HL-60 (cell line): ENCODE data around the gene MGAT4A.

ENCODE experiments used
- DNase-seq, 2 experiments: peaks; one replicate each; pipeline ENCODE4 v3.0.0-alpha.2; 2010 to 2020; ENCODE audit warnings: low read depth in 1 of 2, low spot score in 1 of 2
- H3K27ac ChIP-seq: fragments of 250-450 bp; sonication (Bioruptor Pico); replicated peaks from 2 replicates; pipeline ENCODE4 v1.5.1; 2020; ENCODE audit warnings: mild to moderate bottlenecking, moderate library complexity
- H3K27me3 ChIP-seq: fragments of 250-450 bp; sonication (Bioruptor Pico); 2 replicates; pipeline ENCODE4 v1.5.1; 2021; ENCODE audit warnings: mild to moderate bottlenecking, moderate library complexity; ENCODE audit not compliant: insufficient read depth, poor library complexity, severe bottlenecking
- H3K4me3 ChIP-seq: replicated peaks from 2 replicates; pipeline ENCODE4 v1.5.1; 2011; ENCODE audit warnings: mild to moderate bottlenecking, control low read depth, low read length; ENCODE audit not compliant: insufficient read depth
- GABPA ChIP-seq: IDR thresholded peaks from 2 replicates; pipeline ENCODE4 v1.6.1; 2012; ENCODE audit warnings: low read depth
- POLR2AphosphoS5 ChIP-seq: IDR thresholded peaks from 2 replicates; pipeline ENCODE4 v1.6.1; 2012; ENCODE audit warnings: low read depth
- REST ChIP-seq: IDR thresholded peaks from 2 replicates; pipeline ENCODE4 v1.6.1; 2012; ENCODE audit warnings: low read depth; ENCODE audit not compliant: insufficient replicate concordance
- SPI1 ChIP-seq: IDR thresholded peaks from 2 replicates; pipeline ENCODE4 v1.6.1; 2012; ENCODE audit warnings: low read depth, mild to moderate bottlenecking, borderline replicate concordance
- TF ChIP-seq, protein P1 (sequence below): IDR thresholded peaks from one replicate; pipeline ENCODE4 v1.5.1; 2011; ENCODE audit warnings: low read length, control low read depth, inconsistent platforms; ENCODE audit not compliant: insufficient read depth

MGAT4A gene

DNA sequence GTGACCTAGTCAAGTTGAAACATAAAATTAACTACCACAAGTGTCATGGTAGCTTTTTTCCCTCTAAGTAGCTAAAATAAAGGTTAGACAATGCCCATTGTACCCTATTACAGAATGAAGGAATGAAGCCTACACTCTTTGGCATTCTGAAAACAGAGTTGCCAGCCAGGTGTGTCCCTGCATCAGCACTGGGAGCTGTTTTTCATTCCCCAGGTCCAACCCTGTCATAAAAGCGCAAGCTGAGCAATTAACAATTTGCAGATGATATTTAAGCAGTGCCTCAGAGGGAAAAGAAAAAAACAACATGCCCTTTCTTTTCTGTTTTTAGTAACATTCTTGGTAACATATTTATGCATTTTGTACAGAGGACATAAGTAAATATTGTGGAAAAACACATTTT lies 46.8 kb upstream of the MGAT4A start:
- no peak for TF ChIP-seq REST
- TF ChIP-seq POLR2AphosphoS5 = no peak
- no peak for TF ChIP-seq GABPA
- TF ChIP-seq SPI1 = no peak
- TF ChIP-seq, protein P1, sequence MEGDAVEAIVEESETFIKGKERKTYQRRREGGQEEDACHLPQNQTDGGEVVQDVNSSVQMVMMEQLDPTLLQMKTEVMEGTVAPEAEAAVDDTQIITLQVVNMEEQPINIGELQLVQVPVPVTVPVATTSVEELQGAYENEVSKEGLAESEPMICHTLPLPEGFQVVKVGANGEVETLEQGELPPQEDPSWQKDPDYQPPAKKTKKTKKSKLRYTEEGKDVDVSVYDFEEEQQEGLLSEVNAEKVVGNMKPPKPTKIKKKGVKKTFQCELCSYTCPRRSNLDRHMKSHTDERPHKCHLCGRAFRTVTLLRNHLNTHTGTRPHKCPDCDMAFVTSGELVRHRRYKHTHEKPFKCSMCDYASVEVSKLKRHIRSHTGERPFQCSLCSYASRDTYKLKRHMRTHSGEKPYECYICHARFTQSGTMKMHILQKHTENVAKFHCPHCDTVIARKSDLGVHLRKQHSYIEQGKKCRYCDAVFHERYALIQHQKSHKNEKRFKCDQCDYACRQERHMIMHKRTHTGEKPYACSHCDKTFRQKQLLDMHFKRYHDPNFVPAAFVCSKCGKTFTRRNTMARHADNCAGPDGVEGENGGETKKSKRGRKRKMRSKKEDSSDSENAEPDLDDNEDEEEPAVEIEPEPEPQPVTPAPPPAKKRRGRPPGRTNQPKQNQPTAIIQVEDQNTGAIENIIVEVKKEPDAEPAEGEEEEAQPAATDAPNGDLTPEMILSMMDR = no peak
- no peaks in the 10 kb centered on the region for H3K27me3 ChIP-seq
- H3K27ac ChIP-seq = no peak overlapping the region
- DNase-seq = no peak
- H3K4me3 ChIP-seq = no peak overlapping the region

DNA sequence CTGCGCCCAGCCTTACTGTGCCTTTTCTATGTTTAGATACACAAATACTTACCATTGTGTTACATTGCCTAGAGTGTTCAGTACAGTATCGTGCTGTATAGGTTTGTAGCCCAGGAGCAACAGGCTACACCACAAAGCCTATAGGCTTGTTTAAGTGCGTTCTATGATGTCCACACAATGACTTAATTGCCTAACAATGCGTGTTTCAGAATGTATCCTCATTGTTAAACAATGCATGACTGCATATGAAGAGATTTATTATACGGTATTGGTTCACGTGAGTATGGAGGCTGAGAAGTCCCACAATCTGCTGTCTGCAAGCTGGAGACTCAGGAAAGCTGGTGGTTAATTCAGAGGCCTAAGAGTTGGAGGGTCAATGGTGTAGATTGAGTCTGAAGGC lies 46.1 kb upstream of the MGAT4A start:
- no peaks in the 10 kb centered on the region for H3K27me3 ChIP-seq
- no peak overlapping the region for H3K27ac ChIP-seq
- TF ChIP-seq SPI1 = no peak
- TF ChIP-seq POLR2AphosphoS5 = no peak
- TF ChIP-seq, protein P1 = no peak
- TF ChIP-seq REST = no peak
- no peak for TF ChIP-seq GABPA
- DNase-seq = no peak
- no peak overlapping the region for H3K4me3 ChIP-seq

GRCh38 chr2:98776136-98776535 lies 45.2 kb upstream of the MGAT4A start:
- H3K4me3 ChIP-seq = no peak overlapping the region
- H3K27ac ChIP-seq = no peak overlapping the region
- TF ChIP-seq REST (no peak), SPI1 (no peak), GABPA (no peak), POLR2AphosphoS5 (no peak)
- TF ChIP-seq, protein P1 = no peak
- no peak for DNase-seq
- no peaks in the 10 kb centered on the region for H3K27me3 ChIP-seq
